HepG2 (cell line): ENCODE results near the gene ZBTB46. TPM values are rescaled to one million over a fixed set of nuclear protein-coding genes. Genes with fewer than 3 reads are reported as not detected.
A peak's percentile ranks its signal among the peaks of the same experiment; 100 is the strongest.

ENCODE experiments used
- BRF2 ChIP-seq: sonication (generic); formaldehyde crosslinking; IDR thresholded peaks from 2 replicates; pipeline ENCODE4 v1.8.1; 2022; ENCODE audit warnings: mild to moderate bottlenecking, missing genetic modification reagents
- IRF1 ChIP-seq: sonication (generic); formaldehyde crosslinking; IDR thresholded peaks from 2 replicates; pipeline ENCODE4 v1.4.0; 2020; ENCODE audit warnings: low read depth, mild to moderate bottlenecking, missing genetic modification reagents
- KDM4B ChIP-seq: sonication (generic); formaldehyde crosslinking; IDR thresholded peaks from 2 replicates; pipeline ENCODE4 v1.4.0; 2020; ENCODE audit warnings: missing genetic modification reagents
- NRL ChIP-seq: sonication (generic); formaldehyde crosslinking; IDR thresholded peaks from 2 replicates; pipeline ENCODE4 v1.5.0; 2020; ENCODE audit warnings: missing genetic modification reagents, mild to moderate bottlenecking, moderate library complexity, borderline replicate concordance
- SCMH1 ChIP-seq: sonication (generic); formaldehyde crosslinking; IDR thresholded peaks from 2 replicates; pipeline ENCODE4 v1.9.0; 2021; ENCODE audit warnings: missing genetic modification reagents, mild to moderate bottlenecking, borderline replicate concordance
- ZBTB37 ChIP-seq: sonication (generic); formaldehyde crosslinking; IDR thresholded peaks from 2 replicates; pipeline ENCODE4 v1.4.0; 2020; ENCODE audit warnings: mild to moderate bottlenecking, missing genetic modification reagents
- ZKSCAN5 ChIP-seq: sonication (generic); formaldehyde crosslinking; IDR thresholded peaks from 2 replicates; pipeline ENCODE4 v1.5.1; 2020; ENCODE audit warnings: mild to moderate bottlenecking, missing genetic modification reagents
- ZNF407 ChIP-seq: sonication (generic); formaldehyde crosslinking; IDR thresholded peaks from one replicate; pipeline ENCODE4 v1.5.1; 2020; ENCODE audit warnings: mild to moderate bottlenecking, missing genetic modification reagents; ENCODE audit errors: not compliant biosample characterization
- ZNF609 ChIP-seq: sonication (generic); formaldehyde crosslinking; IDR thresholded peaks from 2 replicates; pipeline ENCODE4 v1.4.0; 2020; ENCODE audit warnings: mild to moderate bottlenecking, missing genetic modification reagents, borderline replicate concordance
- polyA plus RNA-seq, 8 experiments: library from polyadenylated mRNA; depleted of rRNA in 3 of 8; stranded (reverse) in 7 of 8; unstranded in 1 of 8; fragments of >200 nt; fragmentation: Illumina TruSeq in 4 of 8; extraction: Trizol in 4 of 8; gene quantifications; 2 replicates each; pipeline versions ENCODE4 v1.2.1 to v1.2.3, GENCODE V29; 2011 to 2016; ENCODE audit warnings: low read depth in 4 of 8, missing spikeins in 1 of 8, mixed read lengths in 1 of 8; ENCODE audit not compliant: insufficient read depth in 1 of 8
- total RNA-seq, 5 experiments: library from RNA; depleted of rRNA; stranded (reverse); fragments of >200 nt; fragmentation: Illumina TruSeq; extraction: Trizol; gene quantifications; 2 replicates each; pipeline ENCODE4 v1.2.3, GENCODE V29; 2016; ENCODE audit warnings: low read depth in 1 of 5
- TF ChIP-seq, protein P1 (sequence below): sonication (generic); formaldehyde crosslinking; IDR thresholded peaks from 2 replicates; pipeline ENCODE4 v1.4.0; 2020; ENCODE audit warnings: missing genetic modification reagents, low read depth, mild to moderate bottlenecking, borderline replicate concordance

The ZBTB46 gene
- total and polyA plus RNA-seq, 2 of the 13 experiments (the other 11 are each of a cell fraction or from before 2014, with no cell fraction given): 1.6 to 13.5 TPM

DNA sequence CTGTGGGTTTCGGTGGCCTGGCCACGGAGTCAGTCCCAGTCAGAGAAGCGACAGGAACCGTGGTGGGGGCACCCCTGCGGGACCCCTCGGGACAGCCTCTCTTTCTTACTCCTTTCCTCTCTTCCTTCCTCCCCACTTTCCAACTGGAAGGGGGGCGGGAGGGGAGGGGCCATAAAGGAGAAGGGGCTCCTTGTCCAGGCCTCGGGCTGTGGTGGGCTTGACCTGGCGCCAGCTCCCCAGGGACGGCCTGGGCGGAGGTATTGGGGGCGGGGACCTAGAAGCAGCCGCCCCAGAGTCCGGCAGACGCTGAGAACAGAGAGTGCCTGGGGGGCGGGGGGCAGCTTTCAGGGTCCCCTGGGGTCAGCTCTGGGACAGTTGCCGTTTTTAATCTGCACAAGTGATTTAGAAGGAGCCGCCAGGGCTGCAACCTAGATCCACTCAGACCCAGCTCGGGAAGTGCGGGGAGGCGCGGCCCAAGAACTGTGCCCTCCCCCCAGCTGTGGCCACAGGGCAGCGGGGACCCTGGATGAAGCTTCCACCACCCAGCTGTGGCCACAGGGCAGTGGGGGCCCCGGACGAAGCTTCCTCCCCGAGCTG lies 23.8 kb upstream of the ZBTB46 start (continued):
- TF ChIP-seq ZNF407 (no peak), ZNF609 (CRISPR knock-in tag) (no peak), SCMH1 (no peak), KDM4B (no peak), ZBTB37 (no peak), NRL (CRISPR knock-in tag) (no peak), BRF2 (no peak), IRF1 (no peak), ZKSCAN5 (CRISPR knock-in tag) (no peak)
- TF ChIP-seq, protein P1, sequence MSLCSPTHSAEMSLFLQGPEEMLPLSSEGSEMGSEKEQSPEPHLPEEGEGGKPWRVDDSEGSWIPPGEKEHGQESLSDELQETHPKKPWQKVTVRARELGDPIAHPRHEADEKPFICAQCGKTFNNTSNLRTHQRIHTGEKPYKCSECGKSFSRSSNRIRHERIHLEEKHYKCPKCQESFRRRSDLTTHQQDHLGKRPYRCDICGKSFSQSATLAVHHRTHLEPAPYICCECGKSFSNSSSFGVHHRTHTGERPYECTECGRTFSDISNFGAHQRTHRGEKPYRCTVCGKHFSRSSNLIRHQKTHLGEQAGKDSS: 0 out of 2 replicates have a peak, but pooled peaks have one; percentile 6
